ENCODE data around the gene ZNHIT1.

ZNHIT1 gene

GRCh38 chr7:101208794-101209193 lies 9.2 kb upstream of the ZNHIT1 start:
- Histone ChIP-seq H3K27ac (ENCODE audit: low read length) (no peak overlapping the region), H3K79me2 (ENCODE audit: low read length) (no peaks in the 10 kb centered on the region), H3K9ac (ENCODE audit: low read length) (no peak overlapping the region), H3K4me3 (ENCODE audit: low read length) (no peak overlapping the region), H3K4me2 (ENCODE audit: low read length) (no peak overlapping the region), H3K36me3 (replicated peaks; ENCODE audit: low read depth, low read length) (peaks cover 3% of the 10 kb centered on the region), H4K20me1 (ENCODE audit: insufficient read depth, low read length) (no peaks in the 10 kb centered on the region), H2AFZ (ENCODE audit: low read depth, low read length) (no peak overlapping the region), H3K9me3 (ENCODE audit: insufficient read depth, low read length) (no peaks in the 10 kb centered on the region), H3K4me1 (ENCODE audit: low read length) (no peaks in the 10 kb centered on the region), H3K27me3 (ENCODE audit: low read depth, low read length) (no peaks in the 10 kb centered on the region)
- TF ChIP-seq EZH2phosphoT487 (IDR thresholded peaks at IDR 0.05; ENCODE audit: low read depth) = no peak
- no peak for TF ChIP-seq CTCF (IDR thresholded peaks at IDR 0.05; ENCODE audit: low read depth, low read length)

GRCh38 chr7:101210143-101210542 lies 7.8 kb upstream of the ZNHIT1 start:
- Histone ChIP-seq H3K27me3 (ENCODE audit: low read depth, low read length) (no peaks in the 10 kb centered on the region), H3K4me2 (ENCODE audit: low read length) (no peak overlapping the region), H3K4me1 (ENCODE audit: low read length) (no peaks in the 10 kb centered on the region), H3K79me2 (ENCODE audit: low read length) (no peaks in the 10 kb centered on the region), H3K9me3 (ENCODE audit: insufficient read depth, low read length) (no peaks in the 10 kb centered on the region), H3K36me3 (replicated peaks; ENCODE audit: low read depth, low read length) (peaks cover 6% of the 10 kb centered on the region), H4K20me1 (ENCODE audit: insufficient read depth, low read length) (no peaks in the 10 kb centered on the region), H3K4me3 (ENCODE audit: low read length) (no peak overlapping the region), H3K9ac (ENCODE audit: low read length) (no peak overlapping the region), H3K27ac (ENCODE audit: low read length) (no peak overlapping the region), H2AFZ (ENCODE audit: low read depth, low read length) (no peak overlapping the region)
- TF ChIP-seq EZH2phosphoT487 (IDR thresholded peaks at IDR 0.05; ENCODE audit: low read depth) = no peak
- no peak for TF ChIP-seq CTCF (IDR thresholded peaks at IDR 0.05; ENCODE audit: low read depth, low read length)

- Histone ChIP-seq H3K27me3 (ENCODE audit: low read depth, low read length) (no peaks in the 10 kb centered on the region), H3K36me3 (replicated peaks; ENCODE audit: low read depth, low read length) (peaks cover 6% of the 10 kb centered on the region), H3K4me3 (ENCODE audit: low read length) (no peak overlapping the region), H3K9me3 (ENCODE audit: insufficient read depth, low read length) (no peaks in the 10 kb centered on the region), H3K4me1 (ENCODE audit: low read length) (peaks cover 6% of the 10 kb centered on the region), H3K79me2 (ENCODE audit: low read length) (peaks cover 7% of the 10 kb centered on the region), H4K20me1 (ENCODE audit: insufficient read depth, low read length) (no peaks in the 10 kb centered on the region), H3K27ac (ENCODE audit: low read length) (no peak overlapping the region), H3K9ac (ENCODE audit: low read length) (no peak overlapping the region), H3K4me2 (ENCODE audit: low read length) (no peak overlapping the region), H2AFZ (ENCODE audit: low read depth, low read length) (no peak overlapping the region)
- no peak for TF ChIP-seq EZH2phosphoT487 (IDR thresholded peaks at IDR 0.05; ENCODE audit: low read depth)
- no peak for TF ChIP-seq CTCF (IDR thresholded peaks at IDR 0.05; ENCODE audit: low read depth, low read length)
Measured at GRCh38 chr7:101211501-101211900, 6.5 kb upstream of the ZNHIT1 start.

DNA sequence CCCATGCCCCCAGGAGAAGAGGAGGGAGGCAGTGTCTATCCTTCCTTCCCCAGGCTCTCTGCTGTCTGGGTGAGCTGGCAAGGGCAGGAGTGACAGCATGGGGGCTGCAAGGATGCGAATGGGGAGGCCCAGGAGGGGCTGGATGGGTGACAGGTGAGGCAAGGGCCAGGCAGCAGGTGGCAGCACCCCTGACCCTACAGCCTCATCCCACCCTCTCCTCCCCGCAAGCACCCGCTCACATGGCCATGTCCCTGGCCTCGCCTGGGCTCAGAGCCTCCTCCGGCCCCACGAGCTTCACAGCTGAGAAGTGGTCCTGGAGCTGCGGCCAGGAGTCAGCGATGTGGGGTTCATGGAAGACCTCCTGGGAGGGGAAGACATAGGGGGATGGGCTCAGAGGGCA lies 6.0 kb upstream of the ZNHIT1 start:
- H3K27ac ChIP-seq (ENCODE audit: low read length) = no peak overlapping the region
- no peak overlapping the region for H2AFZ ChIP-seq (ENCODE audit: low read depth, low read length)
- H3K36me3 ChIP-seq (replicated peaks; ENCODE audit: low read depth, low read length) = peaks cover 6% of the 10 kb centered on the region
- H4K20me1 ChIP-seq (ENCODE audit: insufficient read depth, low read length) = no peaks in the 10 kb centered on the region
- H3K79me2 ChIP-seq (ENCODE audit: low read length) = peaks cover 12% of the 10 kb centered on the region
- H3K27me3 ChIP-seq (ENCODE audit: low read depth, low read length) = no peaks in the 10 kb centered on the region
- no peak overlapping the region for H3K4me3 ChIP-seq (ENCODE audit: low read length)
- H3K9ac ChIP-seq (ENCODE audit: low read length) = no peak overlapping the region
- peaks cover 6% of the 10 kb centered on the region for H3K4me1 ChIP-seq (ENCODE audit: low read length)
- no peak overlapping the region for H3K4me2 ChIP-seq (ENCODE audit: low read length)
- no peaks in the 10 kb centered on the region for H3K9me3 ChIP-seq (ENCODE audit: insufficient read depth, low read length)
- no peak for TF ChIP-seq CTCF (IDR thresholded peaks at IDR 0.05; ENCODE audit: low read depth, low read length)
- TF ChIP-seq EZH2phosphoT487 (IDR thresholded peaks at IDR 0.05; ENCODE audit: low read depth) = no peak

Data from OCI-LY3 (cell line).